Activated CD4-positive, alpha-beta T cell treated with anti-CD3 and anti-CD28 coated beads, Interleukin-2, amount 10 ng/mL, durations not matched to agents 7 days and 5 days (primary cell): ENCODE data around the gene CENATAC. TPM values are rescaled to one million over a fixed set of nuclear protein-coding genes. Genes with fewer than 3 reads are reported as not detected.
"Not testable (repeated sequence)": the region's sequence is repeated elsewhere in the genome, so short reads cannot be mapped to it uniquely, and the experiment has no call there.

Source experiments
- CTCF ChIA-PET: fragments of 350-600 bp; sonication (Branson Sonifier 250); formaldehyde crosslinking; loops from one replicate; lab custom pipeline; 2021; ENCODE audit warnings: antibody characterized with exemption; lab: Charles Lee
- POLR2A ChIA-PET: fragments of 350-600 bp; sonication (Branson Sonifier 250); formaldehyde crosslinking; loops from one replicate; lab custom pipeline; 2021; ENCODE audit warnings: antibody characterized with exemption; lab: Charles Lee
- DNase-seq: peaks from one replicate; pipeline ENCODE4 v3.0.0-alpha.2; 2020
- H3K27ac Mint-ChIP-seq: one replicate; pipeline ENCODE4 v1.8.0; 2021; ENCODE audit warnings: mild to moderate bottlenecking, moderate library complexity, mixed read lengths
- H3K27me3 Mint-ChIP-seq: one replicate; pipeline ENCODE4 v1.8.0; 2021; ENCODE audit warnings: mixed read lengths
- H3K36me3 Mint-ChIP-seq: one replicate; pipeline ENCODE4 v1.8.0; 2021; ENCODE audit warnings: low read depth, mixed read lengths
- H3K4me1 Mint-ChIP-seq: one replicate; pipeline ENCODE4 v1.8.0; 2021; ENCODE audit warnings: mixed read lengths
- H3K4me3 Mint-ChIP-seq: one replicate; pipeline ENCODE4 v1.8.0; 2021; ENCODE audit warnings: mild to moderate bottlenecking, moderate library complexity, mixed read lengths
- H3K9me3 Mint-ChIP-seq: one replicate; pipeline ENCODE4 v1.8.0; 2021; ENCODE audit warnings: mixed read lengths
- total RNA-seq, 2 experiments: library from RNA; stranded (reverse); gene quantifications; one replicate each; pipeline ENCODE4 v1.2.3, GENCODE V29; 2021

The CENATAC gene
- total RNA-seq, 2 experiments from 2014 or later, result 40.4 to 47.2 TPM

DNA sequence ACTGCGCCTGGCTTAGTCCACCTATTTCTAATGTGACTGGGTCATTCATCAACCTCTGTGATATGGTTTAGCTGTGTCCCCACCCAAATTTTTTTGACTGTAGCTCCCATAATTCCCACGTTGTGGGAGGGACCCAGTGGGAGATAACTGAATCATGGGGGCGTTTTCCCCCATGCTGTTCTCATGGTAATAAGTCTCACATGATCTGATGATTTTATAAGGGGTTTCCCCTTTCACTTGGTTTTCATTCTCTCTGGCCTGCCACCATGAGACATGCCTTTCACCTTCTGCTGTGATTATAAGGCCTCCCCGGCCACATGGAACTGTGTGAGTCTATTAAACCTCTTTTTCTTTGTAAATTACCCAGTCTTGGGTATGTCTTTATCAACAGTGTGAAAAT lies 8.7 kb downstream of the CENATAC start:
- H3K27me3 Mint-ChIP-seq, result no peaks in the 10 kb centered on the region
- CTCF ChIA-PET, result interaction anchor here (0.6 to 0.7 kb wide), 3 partner anchors 10 to 293 kb away, joined by 3 read pairs; no protein-coding TSS in a partner anchor
- no peak overlapping the region for H3K27ac Mint-ChIP-seq
- H3K9me3 Mint-ChIP-seq, result no peaks in the 10 kb centered on the region
- peaks cover 12% of the 10 kb centered on the region for H3K4me1 Mint-ChIP-seq
- no peak for DNase-seq
- POLR2A ChIA-PET, result no interaction called here
- H3K36me3 Mint-ChIP-seq, result peaks cover 23% of the 10 kb centered on the region
- H3K4me3 Mint-ChIP-seq, result no peak overlapping the region

GRCh38 chr11:119011476-119012053 lies 13.6 kb downstream of the CENATAC start:
- no peak for DNase-seq
- Mint-ChIP-seq H3K36me3 (peaks cover 51% of the 10 kb centered on the region), H3K27ac (no peak overlapping the region), H3K9me3 (no peaks in the 10 kb centered on the region), H3K4me3 (no peak overlapping the region), H3K27me3 (no peaks in the 10 kb centered on the region), H3K4me1 (peaks cover 30% of the 10 kb centered on the region)
- ChIA-PET POLR2A (no interaction called here), CTCF (no interaction called here)

GRCh38 chr11:119012629-119013170 lies 14.8 kb downstream of the CENATAC start:
- peaks cover 55% of the 10 kb centered on the region for H3K36me3 Mint-ChIP-seq
- ChIA-PET POLR2A (no interaction called here), CTCF (no interaction called here)
- H3K9me3 Mint-ChIP-seq, result no peaks in the 10 kb centered on the region
- no peak overlapping the region for H3K27ac Mint-ChIP-seq
- DNase-seq, result no peak
- no peak overlapping the region for H3K4me3 Mint-ChIP-seq
- H3K4me1 Mint-ChIP-seq, result peaks cover 36% of the 10 kb centered on the region
- H3K27me3 Mint-ChIP-seq, result no peaks in the 10 kb centered on the region

GRCh38 chr11:119014209-119014924 lies 16.4 kb downstream of the CENATAC start:
- Mint-ChIP-seq H3K9me3 (no peaks in the 10 kb centered on the region), H3K27me3 (no peaks in the 10 kb centered on the region), H3K36me3 (peaks cover 59% of the 10 kb centered on the region), H3K4me3 (no peak overlapping the region), H3K4me1 (peaks cover 39% of the 10 kb centered on the region), H3K27ac (no peak overlapping the region)
- ChIA-PET POLR2A (no interaction called here), CTCF (interaction anchor here (0.9 to 4.2 kb wide), 3 partner anchors 17 to 84 kb away, joined by 3 to 12 read pairs (median 6); partner anchors contain the start of gene SLC37A4)
- no peak for DNase-seq

- DNase-seq, result no peak
- H3K27me3 Mint-ChIP-seq, result no peaks in the 10 kb centered on the region
- H3K4me1 Mint-ChIP-seq, result peaks cover 45% of the 10 kb centered on the region
- peaks cover 65% of the 10 kb centered on the region for H3K36me3 Mint-ChIP-seq
- ChIA-PET POLR2A (no interaction called here), CTCF (interaction anchor here (0.6 to 4.2 kb wide), 6 partner anchors 9 to 264 kb away, joined by 3 to 12 read pairs (median 4); partner anchors contain the start of gene SLC37A4)
- H3K9me3 Mint-ChIP-seq, result no peaks in the 10 kb centered on the region
- no peak overlapping the region for H3K4me3 Mint-ChIP-seq
- no peak overlapping the region for H3K27ac Mint-ChIP-seq
Observed at GRCh38 chr11:119015054-119015611, 17.2 kb downstream of the CENATAC start.

DNA sequence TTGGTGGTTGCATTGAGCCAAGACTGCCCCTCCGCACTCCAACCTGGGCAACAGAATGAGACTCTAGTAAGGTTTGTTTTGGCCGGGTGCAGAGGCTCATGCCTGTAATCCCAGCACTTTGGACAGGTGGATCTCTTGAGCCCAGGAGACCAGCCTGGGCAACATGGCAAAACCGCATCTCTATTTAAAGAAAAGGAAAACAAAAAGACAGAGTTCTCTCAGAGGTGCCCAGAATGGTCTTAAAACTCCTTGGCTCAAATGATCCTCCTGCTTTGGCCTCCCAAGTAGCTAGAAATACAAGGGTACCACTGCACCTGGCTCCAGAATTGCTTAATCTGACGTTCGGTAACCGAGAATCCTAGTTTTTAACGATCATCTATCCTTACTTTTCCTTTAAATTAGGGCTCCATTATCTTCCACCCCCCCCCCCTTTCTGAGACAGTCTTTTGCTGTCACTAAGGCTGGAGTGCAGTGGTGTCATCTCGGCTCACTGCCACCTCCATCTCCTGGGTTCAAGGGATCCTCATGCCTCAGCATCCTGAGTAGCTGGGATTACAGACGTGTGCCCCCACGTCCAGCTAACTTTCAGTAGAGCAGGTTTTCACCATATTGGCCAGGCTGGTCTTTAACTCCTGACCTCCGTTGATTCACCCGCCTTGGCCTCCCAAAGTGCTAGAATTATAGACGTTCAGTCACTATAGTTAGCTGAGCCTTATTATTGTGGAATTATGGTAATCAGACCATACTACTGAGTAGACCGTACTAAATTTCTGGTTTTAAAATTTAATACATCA lies 18.5 kb downstream of the CENATAC start:
- POLR2A ChIA-PET, result interaction anchor here (1.0 kb wide), 1 partner anchor 16 kb away, joined by 6 read pairs; no protein-coding TSS in a partner anchor
- peaks cover 70% of the 10 kb centered on the region for H3K36me3 Mint-ChIP-seq
- peaks cover 53% of the 10 kb centered on the region for H3K4me1 Mint-ChIP-seq
- H3K4me3 Mint-ChIP-seq, result peak overlapping the region; percentile 98
- H3K27ac Mint-ChIP-seq, result peak overlapping the region; percentile 64
- no peaks in the 10 kb centered on the region for H3K9me3 Mint-ChIP-seq
- no peaks in the 10 kb centered on the region for H3K27me3 Mint-ChIP-seq
- CTCF ChIA-PET, result interaction anchor here (0.6 to 4.2 kb wide), 7 partner anchors 8 to 203 kb away, joined by 3 to 12 read pairs (median 5); partner anchors contain the start of gene SLC37A4
- DNase-seq, result no peak

DNA sequence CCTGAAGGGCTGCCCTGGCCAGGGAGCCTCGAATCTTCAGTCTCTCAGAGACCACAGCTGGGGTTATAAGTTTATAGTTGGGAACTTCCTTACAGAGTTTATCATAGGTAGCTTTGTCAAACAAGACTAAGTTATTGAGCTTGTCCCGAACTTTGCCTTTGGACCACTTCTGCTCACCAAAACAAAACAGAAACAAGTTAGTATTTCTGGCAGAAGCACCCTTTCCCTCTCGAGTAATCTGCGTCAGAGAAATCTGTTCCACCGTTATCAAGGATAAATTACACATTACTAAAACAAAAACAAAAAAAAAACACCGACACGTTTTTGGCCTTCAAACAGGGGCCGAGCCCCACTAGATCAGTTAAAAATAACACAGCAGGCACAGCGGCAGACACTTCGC lies 19.4 kb downstream of the CENATAC start:
- H3K4me3 Mint-ChIP-seq, result peak overlapping the region; percentile 98
- CTCF ChIA-PET, result interaction anchor here (0.9 to 4.2 kb wide), 2 partner anchors 10 to 87 kb away, joined by 3 to 12 read pairs; no protein-coding TSS in a partner anchor
- peak overlapping the region; percentile 100 for H3K27ac Mint-ChIP-seq
- H3K27me3 Mint-ChIP-seq, POLR2A ChIA-PET, DNase-seq, H3K9me3 Mint-ChIP-seq: not testable (repeated sequence)
- H3K36me3 Mint-ChIP-seq, result peaks cover 71% of the 10 kb centered on the region
- peaks cover 57% of the 10 kb centered on the region for H3K4me1 Mint-ChIP-seq

DNA sequence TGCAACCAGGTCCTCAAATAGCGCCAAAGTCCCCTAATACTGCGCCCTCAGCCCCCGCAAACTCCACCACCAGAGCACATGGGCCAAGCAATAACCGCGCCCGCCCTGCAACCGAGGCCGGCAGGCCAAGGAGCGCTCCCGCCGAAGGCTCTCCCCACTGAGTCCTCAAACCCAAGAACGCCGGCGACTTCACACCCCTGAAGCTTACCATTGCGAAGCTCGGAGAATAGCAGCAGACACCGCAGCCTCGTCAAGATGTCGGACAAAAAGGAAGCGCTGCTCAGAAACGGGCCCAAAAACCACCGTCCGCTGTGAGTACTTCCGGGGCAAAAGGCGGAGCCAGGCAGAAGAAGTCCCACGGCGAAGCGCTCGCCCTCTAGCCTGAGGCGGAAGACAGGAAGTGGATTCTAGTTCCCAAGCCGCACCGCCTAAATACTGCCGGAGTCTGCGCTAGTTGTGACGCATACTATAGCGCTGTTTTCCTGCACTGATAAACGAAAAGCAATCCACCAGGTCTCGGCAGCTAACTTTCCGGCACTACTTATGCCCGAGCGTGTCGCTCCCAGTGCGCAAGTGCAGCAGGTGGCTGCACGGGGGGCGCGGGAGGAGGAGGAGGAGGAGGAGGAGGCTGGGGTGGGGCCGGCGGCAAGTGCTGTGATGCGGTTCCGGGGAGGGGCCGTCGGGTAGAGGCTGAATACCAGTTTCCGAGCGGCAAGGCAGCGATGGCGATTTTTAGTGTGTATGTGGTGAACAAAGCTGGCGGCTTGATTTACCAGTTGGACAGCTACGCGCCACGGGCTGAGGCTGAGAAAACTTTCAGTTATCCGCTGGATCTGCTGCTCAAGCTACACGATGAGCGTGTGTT lies 20.4 kb downstream of the CENATAC start, which contains the start of the genes RPS25 and TRAPPC4:
RPS25 (minus strand) TSS at position 270 of the 865 bp plus-strand sequence; CDS start at position 211, 59 bp downstream.
TRAPPC4 (plus strand) TSS at position 693 of the 865 bp plus-strand sequence; CDS start at position 723, 30 bp downstream.
- Mint-ChIP-seq H3K4me3 (peak within 1 kb of the TSS; percentile 98), H3K9me3 (no peaks in the 10 kb centered on the region), H3K4me1 (peaks cover 58% of the 10 kb centered on the region), H3K36me3 (peaks cover 68% of the 10 kb centered on the region), H3K27ac (peak within 1 kb of the TSS; percentile 100), H3K27me3 (no peaks in the 10 kb centered on the region)
- ChIA-PET POLR2A (interaction anchor here (0.6 to 1.0 kb wide), 4 partner anchors 12 to 150 kb away, joined by 3 read pairs; partner anchors contain the start of genes NLRX1 and SLC37A4), CTCF (interaction anchor here (1.1 to 1.5 kb wide), 4 partner anchors 11 to 82 kb away, joined by 3 to 7 read pairs (median 4); no protein-coding TSS in a partner anchor)
- peak; percentile 97 for DNase-seq

DNA sequence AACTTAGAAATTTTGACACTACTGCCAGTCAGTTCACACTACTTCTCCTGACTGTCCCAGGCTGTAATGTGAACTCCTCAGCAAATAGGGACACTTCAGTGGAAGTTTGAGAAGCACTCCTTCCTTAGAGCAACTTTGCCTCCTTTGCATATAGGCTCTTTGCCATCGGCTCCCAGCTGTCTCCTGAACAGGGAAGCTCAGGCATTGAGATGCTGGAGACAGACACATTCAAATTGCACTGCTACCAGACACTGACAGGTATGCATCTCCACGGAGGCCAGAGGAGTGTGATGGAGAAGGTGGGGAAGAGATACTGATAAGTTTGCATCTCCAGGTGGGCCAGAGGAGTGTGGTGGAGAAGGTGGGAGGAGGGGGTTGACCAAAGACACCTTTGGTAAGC lies 22.1 kb downstream of the CENATAC start:
- CTCF ChIA-PET, result interaction anchor here (0.6 to 1.5 kb wide), 4 partner anchors 10 to 1310 kb away, joined by 3 to 7 read pairs (median 4); no protein-coding TSS in a partner anchor
- H3K27me3 Mint-ChIP-seq, result no peaks in the 10 kb centered on the region
- no peak for DNase-seq
- peaks cover 66% of the 10 kb centered on the region for H3K4me1 Mint-ChIP-seq
- peak overlapping the region; percentile 100 for H3K27ac Mint-ChIP-seq
- POLR2A ChIA-PET, result no interaction called here
- peak overlapping the region; percentile 98 for H3K4me3 Mint-ChIP-seq
- no peaks in the 10 kb centered on the region for H3K9me3 Mint-ChIP-seq
- peaks cover 64% of the 10 kb centered on the region for H3K36me3 Mint-ChIP-seq

DNA sequence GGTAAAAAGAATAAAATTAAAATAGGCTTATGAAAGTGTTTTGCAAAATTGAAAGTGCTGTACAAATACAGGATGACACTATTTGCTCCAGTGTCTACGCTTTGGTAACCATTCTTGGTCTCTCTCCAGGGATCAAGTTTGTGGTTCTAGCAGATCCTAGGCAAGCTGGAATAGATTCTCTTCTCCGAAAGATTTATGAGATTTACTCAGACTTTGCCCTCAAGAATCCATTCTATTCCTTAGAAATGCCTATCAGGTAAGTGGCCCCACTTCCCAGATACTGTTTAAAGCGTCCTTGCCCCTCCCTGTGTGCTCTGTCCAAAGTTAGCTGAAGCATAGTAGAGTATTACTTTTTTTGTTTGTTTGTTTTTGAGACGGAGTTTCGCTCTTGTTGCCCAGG lies 23.7 kb downstream of the CENATAC start:
- peaks cover 56% of the 10 kb centered on the region for H3K4me1 Mint-ChIP-seq
- DNase-seq, result no peak
- no peaks in the 10 kb centered on the region for H3K27me3 Mint-ChIP-seq
- POLR2A ChIA-PET, result no interaction called here
- no peak overlapping the region for H3K4me3 Mint-ChIP-seq
- no peaks in the 10 kb centered on the region for H3K9me3 Mint-ChIP-seq
- CTCF ChIA-PET, result no interaction called here
- H3K36me3 Mint-ChIP-seq, result peaks cover 56% of the 10 kb centered on the region
- H3K27ac Mint-ChIP-seq, result peak overlapping the region; percentile 79

DNA sequence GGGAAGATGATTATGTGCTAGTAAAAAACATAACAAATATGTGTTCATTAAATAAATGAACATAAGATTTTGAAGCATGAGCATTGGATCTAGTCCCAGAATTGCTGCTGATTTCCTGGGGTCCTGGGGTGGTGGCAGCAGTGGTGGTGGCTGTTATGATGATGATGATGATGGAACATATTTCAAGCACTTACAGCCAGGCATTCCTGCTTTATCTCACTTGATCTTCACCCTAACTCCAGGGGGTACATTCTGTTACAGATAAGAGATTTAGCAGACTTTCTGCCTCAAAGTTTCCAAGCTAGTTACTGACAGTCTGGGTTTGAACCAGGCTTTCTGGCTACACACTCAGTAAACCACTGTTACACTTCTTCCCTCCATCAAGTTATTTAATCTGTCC lies 25.8 kb downstream of the CENATAC start:
- ChIA-PET POLR2A (no interaction called here), CTCF (interaction anchor here (0.7 to 1.3 kb wide), 6 partner anchors 8 to 78 kb away, joined by 3 read pairs; partner anchors contain the start of genes DPAGT1 and SLC37A4)
- Mint-ChIP-seq H3K27me3 (no peaks in the 10 kb centered on the region), H3K4me3 (no peak overlapping the region), H3K9me3 (no peaks in the 10 kb centered on the region), H3K36me3 (peaks cover 48% of the 10 kb centered on the region), H3K27ac (no peak overlapping the region), H3K4me1 (peaks cover 53% of the 10 kb centered on the region)
- DNase-seq, result no peak
